ENCODE results near the gene FHIT.

FHIT gene

GRCh38 chr3:60386306-60386705 lies 864.9 kb downstream of the FHIT start:
- DNase-seq: no peak

GRCh38 chr3:60384341-60384740 lies 866.9 kb downstream of the FHIT start:
- no peak for DNase-seq

DNA sequence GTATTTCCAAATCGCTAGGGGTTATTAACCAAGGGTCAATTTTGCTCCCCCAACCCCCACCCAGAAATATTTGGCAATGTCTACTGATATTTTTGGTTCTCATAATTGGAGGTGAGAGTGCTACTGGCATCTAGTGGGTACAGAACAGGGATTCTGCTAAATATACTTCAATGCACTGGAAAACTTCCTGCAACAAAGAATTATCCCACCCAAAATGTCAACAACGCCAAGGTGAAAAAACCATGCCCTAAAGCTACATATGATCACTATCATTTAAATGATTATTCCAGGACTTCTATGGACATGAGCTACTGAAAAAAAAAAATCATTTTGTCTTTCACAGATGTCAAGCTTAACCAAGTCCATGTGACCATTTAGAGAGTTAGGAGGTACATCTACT lies 867.9 kb downstream of the FHIT start:
- DNase-seq: no peak

DNA sequence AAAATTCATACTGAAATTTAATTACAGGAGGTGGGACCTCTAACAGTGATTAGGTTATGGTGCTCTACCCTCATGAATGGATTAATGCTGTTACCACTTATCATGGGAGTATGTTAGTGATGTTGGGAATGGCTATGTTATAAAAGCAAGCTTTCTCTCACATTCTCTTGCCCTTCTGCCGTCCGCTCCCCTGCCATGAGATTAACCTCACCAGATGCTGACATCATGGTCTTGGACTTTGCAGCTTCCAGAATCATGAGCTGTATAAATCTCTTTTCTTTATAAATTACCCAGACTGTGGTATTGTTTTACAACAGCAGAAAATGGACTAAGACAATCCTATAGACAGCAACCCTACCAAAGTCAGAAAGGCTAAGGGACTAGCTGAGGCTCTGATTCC lies 884.8 kb downstream of the FHIT start:
- no peak for DNase-seq

DNA sequence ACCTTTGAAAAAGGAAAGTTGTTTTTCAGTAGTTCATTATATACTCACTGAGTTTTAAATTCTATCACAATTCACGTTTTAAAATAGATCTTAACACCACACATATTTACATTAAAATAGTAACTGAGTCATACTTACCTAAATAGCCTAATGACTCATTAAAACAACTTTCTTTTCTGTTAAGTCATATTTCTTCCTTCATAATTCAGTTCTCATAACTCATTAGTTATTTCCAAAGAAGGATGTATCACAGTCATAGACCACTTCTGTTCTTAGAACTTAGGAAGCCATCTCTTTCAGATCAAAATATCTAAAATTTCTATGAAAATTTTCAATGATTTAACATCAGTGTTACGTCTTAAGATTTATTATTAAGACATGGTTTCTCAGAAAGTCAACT lies 885.9 kb downstream of the FHIT start:
- DNase-seq: peak in 2 of 3 donors; percentile 37 to 62

- DNase-seq: no peak
These were observed 886.8 kb downstream of the FHIT start for GRCh38 chr3:60364475-60364874.

DNA sequence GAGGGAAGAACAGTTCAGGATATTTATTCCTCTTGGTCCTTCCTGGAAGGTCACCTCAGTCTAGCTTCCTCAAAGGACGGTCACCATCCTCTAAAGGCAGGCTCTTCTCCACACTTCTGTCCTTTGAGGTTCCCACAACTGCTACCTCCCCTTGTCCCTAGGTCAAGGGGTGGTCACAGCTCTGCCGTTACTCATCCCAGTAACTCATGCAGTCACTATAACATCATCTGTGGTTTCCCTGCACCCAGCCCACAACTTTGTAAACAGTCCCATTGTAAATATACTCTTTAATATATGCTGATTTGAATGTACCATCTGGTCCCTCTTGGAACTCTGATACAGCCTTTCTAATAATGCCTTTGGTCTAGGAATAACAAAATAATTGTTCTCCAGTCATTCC lies 887.4 kb downstream of the FHIT start:
- peak in 2 of 3 donors; percentile 2 to 15 for DNase-seq

DNA sequence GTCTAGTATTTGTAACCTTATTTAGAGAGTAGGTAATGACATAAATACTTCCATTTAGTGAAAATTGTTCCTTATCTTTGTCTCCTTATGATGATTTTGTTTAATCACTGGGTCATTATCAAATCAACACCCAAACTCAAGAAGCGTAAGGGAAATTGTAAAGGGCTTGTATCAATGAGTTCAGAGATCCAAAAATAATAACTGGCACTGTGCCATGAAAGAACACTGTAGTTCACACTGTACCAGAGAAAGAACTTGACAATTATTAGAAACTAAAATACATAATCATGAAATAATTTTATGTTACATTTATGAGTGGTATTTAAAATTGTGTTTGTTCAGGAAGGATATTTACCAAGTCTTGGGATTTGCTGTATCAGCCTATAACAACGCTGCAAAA lies 895.4 kb downstream of the FHIT start:
- DNase-seq: no peak

DNA sequence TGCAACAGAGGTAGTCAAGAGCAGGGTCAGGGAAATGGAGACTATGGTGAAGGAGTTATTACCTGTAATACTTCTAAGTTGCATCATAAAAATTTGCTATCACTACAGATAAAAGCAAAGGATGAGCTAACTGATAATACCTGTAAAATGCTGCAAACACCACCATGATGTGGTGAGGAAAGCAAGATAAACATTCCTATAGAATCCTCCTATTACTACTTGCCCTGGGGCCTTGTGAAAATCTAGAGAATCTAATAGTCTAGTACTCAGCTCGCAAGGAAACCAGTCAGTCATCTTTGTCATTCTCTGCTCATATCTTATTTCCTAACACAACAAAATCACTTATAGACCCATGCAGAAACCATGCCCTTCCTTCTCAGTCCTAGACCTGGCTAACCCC lies 899.8 kb downstream of the FHIT start:
- DNase-seq: no peak

DNA sequence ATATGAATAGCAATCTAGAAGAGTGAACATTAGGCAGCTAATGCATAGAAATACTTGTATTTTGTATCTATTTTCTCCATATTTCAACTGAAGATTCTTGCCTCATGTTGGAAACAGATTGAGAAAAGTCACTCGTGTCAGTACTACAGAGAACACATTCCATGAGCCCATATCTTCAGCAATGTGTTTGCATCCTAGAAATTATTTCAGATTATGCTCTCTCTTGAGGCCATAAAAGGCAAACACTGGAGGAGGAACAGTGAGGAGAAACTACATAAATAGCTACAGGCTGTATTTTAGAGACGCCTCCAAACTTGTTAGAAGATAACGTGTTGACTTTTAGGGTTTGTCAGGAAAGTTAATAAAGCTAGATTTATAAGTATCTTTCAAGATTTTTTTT lies 906.9 kb downstream of the FHIT start:
- DNase-seq: no peak

- DNase-seq: no peak
These were observed 907.4 kb downstream of the FHIT start for GRCh38 chr3:60343831-60344230.

DNA sequence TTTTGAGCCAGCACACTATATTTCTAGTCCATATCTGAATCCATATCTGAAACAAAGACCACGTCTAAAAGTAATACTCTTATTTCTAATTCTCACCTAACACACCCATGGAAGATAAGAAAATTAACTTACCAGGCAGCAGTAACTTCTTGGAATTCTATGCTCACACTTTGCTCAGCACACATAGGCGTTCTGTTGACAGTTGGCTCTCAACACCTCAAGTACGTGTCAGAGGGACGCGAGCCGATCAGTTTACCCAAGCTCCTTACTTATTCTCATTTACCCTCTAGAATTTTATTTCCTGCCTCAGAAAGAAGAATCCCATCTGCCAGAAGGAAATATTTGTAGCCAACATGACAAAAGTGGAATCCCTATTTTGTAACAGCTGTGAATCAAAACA lies 911.9 kb downstream of the FHIT start:
- no peak for DNase-seq

GRCh38 chr3:60337421-60337820 lies 913.8 kb downstream of the FHIT start:
- no peak for DNase-seq

DNA sequence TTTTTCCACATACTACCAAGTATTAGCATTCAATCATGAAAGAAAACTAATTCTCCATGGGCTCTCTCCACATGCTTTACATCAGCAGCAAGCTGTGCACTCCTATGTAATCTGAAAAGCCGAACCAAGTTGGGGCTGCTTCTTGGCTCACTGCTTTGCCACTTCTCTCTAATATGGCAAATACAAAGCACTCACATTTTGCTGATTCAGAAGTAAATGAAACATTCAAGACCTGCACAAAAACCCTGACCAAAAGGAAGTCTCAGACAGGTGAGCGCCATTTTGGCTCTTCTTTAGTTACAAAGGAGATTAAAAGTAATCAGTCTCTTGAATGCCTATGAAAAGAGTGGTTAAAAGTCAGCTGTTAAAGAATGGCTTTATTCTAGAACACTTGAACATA lies 915.2 kb downstream of the FHIT start:
- DNase-seq: no peak

- DNase-seq: no peak
These were observed 917.5 kb downstream of the FHIT start for GRCh38 chr3:60333710-60334109.

GRCh38 chr3:60330107-60330506 lies 921.1 kb downstream of the FHIT start:
- DNase-seq: no peak

- DNase-seq: no peak
These were observed 925.6 kb downstream of the FHIT start for GRCh38 chr3:60325610-60326170.

- no peak for DNase-seq
These were observed 927.6 kb downstream of the FHIT start for GRCh38 chr3:60323651-60324050.

GRCh38 chr3:60323180-60323579 lies 928.1 kb downstream of the FHIT start:
- DNase-seq: no peak

GRCh38 chr3:60322298-60322856 lies 928.9 kb downstream of the FHIT start:
- DNase-seq: no peak

DNA sequence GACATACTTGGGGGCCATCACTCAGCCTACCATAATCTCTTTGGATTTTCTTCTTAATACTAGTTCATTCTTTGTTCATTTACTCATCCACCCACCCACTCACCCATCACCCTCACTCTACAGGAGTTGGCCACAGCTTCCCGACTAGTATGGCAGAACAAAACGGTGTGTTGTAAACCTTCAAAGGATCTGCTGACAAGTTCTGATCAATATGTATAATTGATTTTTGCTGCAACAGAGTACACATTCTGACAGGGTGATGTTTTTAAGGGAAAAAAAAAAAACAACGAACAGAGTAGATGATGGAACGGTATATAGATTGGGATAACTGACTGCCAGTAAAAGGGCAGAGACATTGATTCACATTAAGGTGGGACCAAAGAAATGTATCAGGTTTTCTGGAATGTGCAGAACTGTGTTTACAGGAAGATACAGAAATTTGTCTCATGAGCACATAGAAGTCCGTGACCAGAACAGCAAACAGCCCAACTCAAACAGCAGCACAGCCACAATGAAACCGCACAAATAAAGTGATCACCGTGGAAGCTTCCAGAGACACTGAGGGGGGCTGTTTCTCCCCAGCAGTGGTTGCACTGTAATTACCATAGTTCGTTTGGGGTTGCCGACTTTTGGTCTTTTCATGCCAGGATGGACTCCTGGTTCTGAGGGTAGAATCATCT lies 931.9 kb downstream of the FHIT start:
- no peak for DNase-seq

DNA sequence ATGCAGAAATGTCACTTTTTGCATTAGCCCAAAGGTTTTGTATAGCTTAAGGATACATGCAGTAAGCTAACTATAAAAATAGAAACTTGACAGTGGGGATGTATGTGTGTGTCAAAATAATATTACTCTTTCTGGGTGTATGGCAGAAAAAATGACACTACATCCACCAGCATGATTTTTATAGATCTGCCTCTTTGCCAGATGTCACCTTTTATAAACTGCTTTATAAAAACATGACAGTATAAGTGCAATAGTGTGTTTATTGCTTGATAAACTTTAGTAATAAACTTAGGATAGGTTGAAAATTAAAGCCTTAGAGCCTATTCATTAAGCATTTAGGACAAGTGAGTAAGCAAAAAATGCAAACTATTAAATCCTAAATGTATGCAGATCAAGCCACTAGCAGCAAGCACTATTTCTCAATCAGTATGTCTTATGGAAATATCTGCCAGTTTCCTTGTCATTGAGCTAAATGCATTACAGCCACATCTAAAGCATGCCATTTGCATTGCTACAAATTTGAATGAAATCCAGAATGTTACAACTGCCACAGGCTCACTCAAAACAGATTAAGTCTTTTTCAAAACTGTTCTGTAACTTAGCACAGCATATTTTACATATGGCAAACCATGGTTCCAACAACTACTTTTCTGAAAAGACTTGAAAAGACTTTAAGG lies 935.0 kb downstream of the FHIT start:
- no peak for DNase-seq

GRCh38 chr3:60313951-60314461 lies 937.2 kb downstream of the FHIT start:
- no peak for DNase-seq

DNA sequence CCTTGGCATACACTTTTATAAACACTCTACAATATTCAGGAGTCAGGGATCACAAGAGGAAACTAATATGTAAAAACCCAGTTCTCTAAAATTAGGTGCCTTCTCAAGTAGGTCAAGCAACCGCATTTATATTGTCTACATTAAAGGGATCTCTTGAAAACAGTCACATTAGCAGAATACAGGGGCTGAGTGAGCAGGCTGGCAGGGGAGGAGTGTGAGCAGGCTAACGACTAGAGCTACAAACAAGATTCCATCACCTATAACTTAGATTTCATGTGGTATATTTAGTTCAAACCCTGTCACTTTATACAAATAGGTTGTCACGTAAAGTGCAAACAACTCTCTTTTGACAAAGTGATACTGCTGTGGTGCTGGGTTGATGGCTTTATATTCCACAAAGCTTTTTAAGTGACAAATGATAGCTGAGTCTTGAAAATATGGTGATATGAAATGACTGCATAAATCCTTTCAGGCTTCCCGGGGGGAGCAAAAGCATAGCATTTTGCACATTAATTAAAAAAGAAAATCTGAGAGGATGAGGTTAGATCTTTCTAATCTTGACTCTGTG lies 937.9 kb downstream of the FHIT start:
- DNase-seq: no peak
